DOHH2 (cell line): ENCODE results near the gene HTR3C.

Experiments used
- EZH2phosphoT487 ChIP-seq: fragments of 200-600 bp; sonication (generic); IDR thresholded peaks from 2 replicates; pipeline ENCODE4 v1.6.1; 2017; ENCODE audit warnings: borderline replicate concordance, mild to moderate bottlenecking, antibody characterized with exemption, low read length, moderate library complexity, mixed read lengths
- TF ChIP-seq, protein P1 (sequence below): fragments of 200-600 bp; sonication (generic); IDR thresholded peaks from one replicate; pipeline ENCODE4 v1.5.1; 2014; ENCODE audit warnings: antibody characterized with exemption, mild to moderate bottlenecking, low read depth, low read length; ENCODE audit not compliant: poor library complexity, severe bottlenecking

DNA sequence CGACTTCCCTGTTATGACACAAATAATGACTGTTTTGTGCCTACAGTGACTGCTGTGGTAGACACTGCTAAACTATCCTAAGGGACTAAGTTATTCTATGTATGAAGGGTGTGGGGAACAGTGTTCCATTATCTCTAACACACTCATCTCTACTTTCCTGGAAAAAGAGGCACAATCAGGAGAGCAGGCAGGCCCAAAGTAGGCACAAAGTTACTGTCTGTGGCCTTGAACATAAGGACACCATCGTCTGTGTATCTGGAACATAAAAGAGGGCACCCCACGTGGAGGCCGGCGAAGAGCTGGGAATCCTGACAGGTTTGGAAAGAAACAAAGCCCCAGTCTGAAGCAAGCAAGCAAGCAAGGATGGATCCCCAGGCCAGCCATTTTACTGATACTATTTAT is 36.7 kb upstream of the HTR3C start:
- TF ChIP-seq, protein P1, sequence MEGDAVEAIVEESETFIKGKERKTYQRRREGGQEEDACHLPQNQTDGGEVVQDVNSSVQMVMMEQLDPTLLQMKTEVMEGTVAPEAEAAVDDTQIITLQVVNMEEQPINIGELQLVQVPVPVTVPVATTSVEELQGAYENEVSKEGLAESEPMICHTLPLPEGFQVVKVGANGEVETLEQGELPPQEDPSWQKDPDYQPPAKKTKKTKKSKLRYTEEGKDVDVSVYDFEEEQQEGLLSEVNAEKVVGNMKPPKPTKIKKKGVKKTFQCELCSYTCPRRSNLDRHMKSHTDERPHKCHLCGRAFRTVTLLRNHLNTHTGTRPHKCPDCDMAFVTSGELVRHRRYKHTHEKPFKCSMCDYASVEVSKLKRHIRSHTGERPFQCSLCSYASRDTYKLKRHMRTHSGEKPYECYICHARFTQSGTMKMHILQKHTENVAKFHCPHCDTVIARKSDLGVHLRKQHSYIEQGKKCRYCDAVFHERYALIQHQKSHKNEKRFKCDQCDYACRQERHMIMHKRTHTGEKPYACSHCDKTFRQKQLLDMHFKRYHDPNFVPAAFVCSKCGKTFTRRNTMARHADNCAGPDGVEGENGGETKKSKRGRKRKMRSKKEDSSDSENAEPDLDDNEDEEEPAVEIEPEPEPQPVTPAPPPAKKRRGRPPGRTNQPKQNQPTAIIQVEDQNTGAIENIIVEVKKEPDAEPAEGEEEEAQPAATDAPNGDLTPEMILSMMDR, result no peak
- no peak for TF ChIP-seq EZH2phosphoT487
